NCI-H748 (cell line): ENCODE measurements around the gene C19orf25.
A peak's percentile ranks its signal among the peaks of the same experiment; 100 is the strongest.

Experiments used
- DNase-seq: peaks from one replicate; lab custom pipeline; 2025; ENCODE audit not compliant: unreplicated experiment; lab: John Stamatoyannopoulos, UW

Gene C19orf25

GRCh38 chr19:1466461-1467214 is 12.4 kb downstream of the C19orf25 start:
- no peak for DNase-seq

GRCh38 chr19:1466018-1466460 is 13.0 kb downstream of the C19orf25 start:
- no peak for DNase-seq

- DNase-seq, result no peak
Measured at GRCh38 chr19:1465191-1466016, 13.6 kb downstream of the C19orf25 start.

- DNase-seq, result no peak
Measured at GRCh38 chr19:1461862-1462261, 17.2 kb downstream of the C19orf25 start.

GRCh38 chr19:1460033-1460995 is 18.7 kb downstream of the C19orf25 start:
- no peak for DNase-seq

GRCh38 chr19:1459479-1459878 is 19.5 kb downstream of the C19orf25 start:
- no peak for DNase-seq

- no peak for DNase-seq
Measured at GRCh38 chr19:1457892-1458291, 21.1 kb downstream of the C19orf25 start.

- DNase-seq, result no peak
Measured at GRCh38 chr19:1457031-1457739, 21.8 kb downstream of the C19orf25 start.

- DNase-seq, result no peak
Measured at GRCh38 chr19:1456121-1456900, 22.7 kb downstream of the C19orf25 start.

- DNase-seq, result peak; percentile 32
Measured at GRCh38 chr19:1455336-1456120, 23.5 kb downstream of the C19orf25 start.

- DNase-seq, result no peak
Measured at GRCh38 chr19:1455002-1455335, 24.0 kb downstream of the C19orf25 start.

GRCh38 chr19:1453525-1454364 is 25.3 kb downstream of the C19orf25 start:
- DNase-seq, result no peak

GRCh38 chr19:1452802-1453524 is 26.1 kb downstream of the C19orf25 start:
- DNase-seq, result no peak

GRCh38 chr19:1451916-1452801 is 26.9 kb downstream of the C19orf25 start:
- DNase-seq, result peak; percentile 34

GRCh38 chr19:1450735-1451731 is 28.0 kb downstream of the C19orf25 start:
- no peak for DNase-seq
